ENCODE measurements around the gene FBP2. TPM values are rescaled to one million over a fixed set of nuclear protein-coding genes. Genes with fewer than 3 reads are reported as not detected.

FBP2 gene
- total RNA-seq, 4 donors from 2014 or later = not detected

DNA sequence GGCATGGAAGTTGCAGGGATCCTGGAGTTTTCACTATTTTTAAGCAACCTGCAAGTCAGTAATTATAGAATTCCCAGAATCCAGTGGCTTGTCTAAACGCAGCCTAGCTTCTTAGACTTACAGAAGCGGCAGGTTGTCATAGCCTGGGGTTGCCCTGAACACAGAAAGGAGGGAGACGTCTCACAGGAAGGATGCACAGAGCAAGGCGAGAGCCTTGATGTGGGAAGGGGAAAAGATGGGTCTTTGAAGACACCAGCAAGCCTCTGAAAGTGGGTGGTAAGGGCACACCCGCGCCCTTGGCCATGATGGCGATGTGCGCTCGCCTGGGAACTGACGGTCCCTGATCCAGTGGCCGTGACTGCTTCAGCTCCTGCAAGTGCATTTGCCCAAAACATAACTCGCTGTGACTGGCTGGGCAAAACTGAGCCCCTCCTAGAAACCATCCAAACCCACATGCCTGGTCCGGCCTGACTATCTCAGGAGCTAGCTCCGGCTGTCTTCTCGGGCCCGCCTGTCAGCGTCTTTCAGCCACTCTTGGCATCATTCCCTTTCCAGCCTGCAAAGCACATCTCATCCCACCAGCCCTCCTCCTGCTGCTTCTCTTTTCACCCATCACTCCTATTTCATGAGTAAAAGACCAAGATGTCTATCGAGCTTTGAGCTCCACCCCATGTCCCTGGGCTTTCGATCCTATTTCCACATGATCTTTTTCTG, 28.6 kb upstream of the FBP2 start:
- Histone ChIP-seq H3K4me1 (peaks cover 2% of the 10 kb centered on the region), H3K27me3 (no peaks in the 10 kb centered on the region), H3K36me3 (no peaks in the 10 kb centered on the region), H3K27ac (no peak overlapping the region), H3K4me3 (no peak overlapping the region), H3K9me3 (no peaks in the 10 kb centered on the region)
- no peak for DNase-seq (ENCODE audit: low spot score in 2 of 2)
- TF ChIP-seq EP300 (IDR thresholded peaks at IDR 0.05) (no peak), CTCF (IDR thresholded peaks at IDR 0.05) (no peak), POLR2A (IDR thresholded peaks at IDR 0.05) (no peak), POLR2AphosphoS5 (IDR thresholded peaks at IDR 0.05) (no peak)
- WGBS = 72% methylated on average over 19 of the region's 19 CpGs

GRCh38 chr9:94619026-94619425, 25.4 kb upstream of the FBP2 start:
- Histone ChIP-seq H3K9me3 (no peaks in the 10 kb centered on the region), H3K4me3 (no peak overlapping the region), H3K36me3 (no peaks in the 10 kb centered on the region), H3K4me1 (peaks cover 2% of the 10 kb centered on the region), H3K27me3 (no peaks in the 10 kb centered on the region), H3K27ac (no peak overlapping the region)
- no peak for DNase-seq (ENCODE audit: low spot score in 2 of 2)
- TF ChIP-seq POLR2AphosphoS5 (IDR thresholded peaks at IDR 0.05) = no peak
- TF ChIP-seq POLR2A (IDR thresholded peaks at IDR 0.05) = no peak
- TF ChIP-seq EP300 (IDR thresholded peaks at IDR 0.05) = no peak
- no peak for TF ChIP-seq CTCF (IDR thresholded peaks at IDR 0.05)
- 34% methylated on average over 4 of the region's 4 CpGs for WGBS

DNA sequence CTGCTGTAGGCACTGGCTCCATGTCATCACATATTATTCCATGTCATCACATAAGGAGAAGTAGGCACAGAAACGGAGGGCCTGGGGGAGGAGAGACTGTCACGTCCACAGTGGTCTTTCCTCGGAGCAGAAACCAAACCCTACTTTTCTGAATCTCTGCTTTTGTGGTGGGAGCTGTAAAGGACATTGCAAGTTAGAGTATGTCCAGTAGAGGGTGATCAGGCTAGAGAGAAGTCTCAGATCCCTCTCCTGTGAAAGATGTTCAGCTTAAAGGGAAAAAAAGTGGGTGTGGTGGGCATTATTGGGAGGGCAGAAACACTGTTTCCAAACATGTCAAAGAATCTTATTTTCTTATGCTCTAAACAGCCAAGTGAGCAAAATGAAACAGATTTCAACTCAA, 19.4 kb upstream of the FBP2 start:
- H3K9me3 ChIP-seq = no peaks in the 10 kb centered on the region
- no peak for DNase-seq (ENCODE audit: low spot score in 2 of 2)
- H3K4me3 ChIP-seq = no peak overlapping the region
- TF ChIP-seq EP300 (IDR thresholded peaks at IDR 0.05) = no peak
- no peak for TF ChIP-seq POLR2AphosphoS5 (IDR thresholded peaks at IDR 0.05)
- no peak for TF ChIP-seq POLR2A (IDR thresholded peaks at IDR 0.05)
- no peak for TF ChIP-seq CTCF (IDR thresholded peaks at IDR 0.05)
- H3K27ac ChIP-seq = no peak overlapping the region
- no peaks in the 10 kb centered on the region for H3K36me3 ChIP-seq
- 95% methylated on average over 3 of the region's 3 CpGs for WGBS
- no peaks in the 10 kb centered on the region for H3K27me3 ChIP-seq
- no peaks in the 10 kb centered on the region for H3K4me1 ChIP-seq

DNA sequence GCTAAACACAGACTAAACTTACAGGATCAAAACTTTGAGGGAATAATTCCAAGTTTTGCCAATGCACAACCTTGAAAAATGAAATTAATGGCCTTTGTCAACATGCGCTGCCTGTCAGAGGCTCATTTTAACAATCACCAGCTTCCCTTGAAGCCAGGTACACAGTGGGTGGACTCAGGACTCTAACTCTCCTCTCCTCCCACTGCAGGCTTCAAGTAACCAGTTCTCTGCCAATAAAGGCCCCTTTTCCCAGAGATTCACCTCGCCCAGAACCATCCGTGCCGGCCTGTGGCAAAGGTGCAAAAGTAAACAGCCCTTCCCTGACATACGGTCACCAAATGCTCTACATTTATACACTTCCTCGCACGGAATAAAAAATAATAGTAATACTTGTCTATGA, 18.4 kb upstream of the FBP2 start:
- Histone ChIP-seq H3K4me3 (no peak overlapping the region), H3K27ac (no peak overlapping the region), H3K27me3 (no peaks in the 10 kb centered on the region), H3K36me3 (no peaks in the 10 kb centered on the region), H3K4me1 (no peaks in the 10 kb centered on the region), H3K9me3 (no peaks in the 10 kb centered on the region)
- DNase-seq (ENCODE audit: low spot score in 2 of 2) = no peak
- 81% methylated on average over 7 of the region's 7 CpGs for WGBS
- TF ChIP-seq POLR2AphosphoS5 (IDR thresholded peaks at IDR 0.05) (no peak), POLR2A (IDR thresholded peaks at IDR 0.05) (no peak), CTCF (IDR thresholded peaks at IDR 0.05) (no peak)

- Histone ChIP-seq H3K36me3 (no peaks in the 10 kb centered on the region), H3K4me3 (no peak overlapping the region), H3K9me3 (no peaks in the 10 kb centered on the region), H3K27ac (no peak overlapping the region), H3K4me1 (no peaks in the 10 kb centered on the region), H3K27me3 (no peaks in the 10 kb centered on the region)
- no peak for TF ChIP-seq POLR2A (IDR thresholded peaks at IDR 0.05)
- no peak for DNase-seq (ENCODE audit: low spot score in 2 of 2)
- WGBS = 75% methylated on average over 3 of the region's 3 CpGs
Observed at GRCh38 chr9:94611638-94612068, 18.0 kb upstream of the FBP2 start.

- H3K4me1 ChIP-seq = no peaks in the 10 kb centered on the region
- H3K36me3 ChIP-seq = no peaks in the 10 kb centered on the region
- no peaks in the 10 kb centered on the region for H3K9me3 ChIP-seq
- no peak overlapping the region for H3K4me3 ChIP-seq
- TF ChIP-seq CTCF (IDR thresholded peaks at IDR 0.05) (no peak), POLR2A (IDR thresholded peaks at IDR 0.05) (no peak), POLR2AphosphoS5 (IDR thresholded peaks at IDR 0.05) (no peak), EP300 (IDR thresholded peaks at IDR 0.05) (no peak)
- DNase-seq (ENCODE audit: low spot score in 2 of 2) = no peak
- peaks cover 4% of the 10 kb centered on the region for H3K27me3 ChIP-seq
- no peak overlapping the region for H3K27ac ChIP-seq
- WGBS = 85% methylated on average over 6 of the region's 6 CpGs
Observed at GRCh38 chr9:94610181-94610606, 16.6 kb upstream of the FBP2 start.

All from suprapubic skin (tissue), 4 donors.